ENCODE measurements around the gene FKBP1A.
A peak's percentile ranks its signal among the peaks of the same experiment; 100 is the strongest.

Gene FKBP1A

GRCh38 chr20:1405801-1406200 is 12.9 kb upstream of the FKBP1A start:
- no peak overlapping the region for H2BK120ac ChIP-seq (ENCODE audit: insufficient read depth, low read length, poor library complexity)

DNA sequence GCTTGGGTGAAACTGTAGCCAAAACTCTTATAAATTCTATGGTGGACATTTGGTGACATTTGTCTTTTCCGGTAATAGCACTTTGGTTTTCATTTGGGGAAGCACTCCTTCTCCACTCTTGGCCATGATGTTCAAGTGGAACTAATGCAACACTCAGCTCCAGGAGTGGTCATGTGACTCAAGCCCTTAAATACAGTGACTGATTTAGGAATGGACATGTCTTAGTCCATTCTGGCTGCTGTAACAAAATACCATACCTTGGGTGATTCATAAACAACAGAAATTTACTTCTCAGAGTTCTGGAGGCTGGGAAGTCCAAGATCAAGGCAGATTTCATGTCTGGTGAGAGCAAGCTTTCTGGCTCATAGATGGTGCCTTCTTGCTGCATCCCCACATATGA is 10.8 kb upstream of the FKBP1A start:
- Histone ChIP-seq H3K4me1 (ENCODE audit: control insufficient read depth in 1 of 2, insufficient read depth in 2 of 2, low read length in 2 of 2) (peaks cover 6 to 8% of the 10 kb centered on the region in 2 experiments), H3K4me3 (ENCODE audit: low read depth, low read length) (no peak overlapping the region), H3K79me2 (ENCODE audit: control insufficient read depth, insufficient read depth, low read length, poor library complexity) (no peaks in the 10 kb centered on the region), H3K9ac (ENCODE audit: low read length) (no peak overlapping the region), H3K27me3 (ENCODE audit: insufficient read depth, low read length) (no peaks in the 10 kb centered on the region), H3K36me3 (ENCODE audit: control insufficient read depth in 1 of 2, insufficient read depth in 2 of 2, low read length in 2 of 2) (no peaks in the 10 kb centered on the region), H4K8ac (ENCODE audit: low read depth, low read length) (no peak overlapping the region), H2AFZ (ENCODE audit: insufficient read depth, low read length, poor library complexity) (no peak overlapping the region), H3K9me3 (ENCODE audit: insufficient read depth, low read depth, low read length) (no peaks in the 10 kb centered on the region), H3K23ac (ENCODE audit: low read length) (no peak overlapping the region), H4K12ac (ENCODE audit: low read depth, low read length) (no peak overlapping the region), H4K91ac (ENCODE audit: low read depth, low read length) (no peak overlapping the region), H2BK5ac (ENCODE audit: low read depth, low read length, poor library complexity) (no peak overlapping the region), H3K27ac (ENCODE audit: low read depth, low read length) (no peak overlapping the region), H3K4ac (ENCODE audit: low read depth, low read length) (no peak overlapping the region), H2BK120ac (ENCODE audit: insufficient read depth, low read length, poor library complexity) (no peak overlapping the region), H3K4me2 (ENCODE audit: low read length) (no peak overlapping the region), H3K14ac (ENCODE audit: low read length) (no peak overlapping the region), H3K18ac (ENCODE audit: low read length) (no peak overlapping the region), H2AK5ac (ENCODE audit: low read length) (no peak overlapping the region), H3K79me1 (ENCODE audit: low read length) (peaks cover 7% of the 10 kb centered on the region), H2BK12ac (ENCODE audit: low read length) (no peak overlapping the region)
- no CpG with 5 or more reads among the region's 1 CpG for WGBS (ENCODE audit: extremely low coverage, insufficient coverage, insufficient read length)
- peak in 1 of 2 donors; percentile 14 for DNase-seq

More at GRCh38 chr20:1405801-1406200, 12.9 kb upstream of the FKBP1A start:
- Histone ChIP-seq H3K36me3 (ENCODE audit: control insufficient read depth in 1 of 2, insufficient read depth in 2 of 2, low read length in 2 of 2) (no peaks in the 10 kb centered on the region), H3K79me1 (ENCODE audit: low read length) (no peaks in the 10 kb centered on the region), H3K79me2 (ENCODE audit: control insufficient read depth, insufficient read depth, low read length, poor library complexity) (no peaks in the 10 kb centered on the region), H2BK12ac (ENCODE audit: low read length) (no peak overlapping the region), H3K14ac (ENCODE audit: low read length) (no peak overlapping the region), H4K91ac (ENCODE audit: low read depth, low read length) (no peak overlapping the region), H3K9me3 (ENCODE audit: insufficient read depth, low read depth, low read length) (no peaks in the 10 kb centered on the region), H3K4me2 (ENCODE audit: low read length) (no peak overlapping the region), H3K27me3 (ENCODE audit: insufficient read depth, low read length) (no peaks in the 10 kb centered on the region), H3K18ac (ENCODE audit: low read length) (no peak overlapping the region), H3K9ac (ENCODE audit: low read length) (no peak overlapping the region), H3K4me1 (ENCODE audit: control insufficient read depth in 1 of 2, insufficient read depth in 2 of 2, low read length in 2 of 2) (peaks cover 0 to 2% of the 10 kb centered on the region in 2 experiments), H2BK5ac (ENCODE audit: low read depth, low read length, poor library complexity) (no peak overlapping the region), H3K4me3 (ENCODE audit: low read depth, low read length) (no peak overlapping the region), H4K8ac (ENCODE audit: low read depth, low read length) (no peak overlapping the region), H3K27ac (ENCODE audit: low read depth, low read length) (no peak overlapping the region), H3K4ac (ENCODE audit: low read depth, low read length) (no peak overlapping the region), H3K23ac (ENCODE audit: low read length) (no peak overlapping the region), H2AFZ (ENCODE audit: insufficient read depth, low read length, poor library complexity) (no peak overlapping the region), H4K12ac (ENCODE audit: low read depth, low read length) (no peak overlapping the region), H2AK5ac (ENCODE audit: low read length) (no peak overlapping the region)
- WGBS (ENCODE audit: extremely low coverage, insufficient coverage, insufficient read length): no CpG with 5 or more reads among the region's 2 CpGs
- no peak for DNase-seq

GRCh38 chr20:1402149-1402548 is 9.3 kb upstream of the FKBP1A start:
- Histone ChIP-seq H2AFZ (ENCODE audit: insufficient read depth, low read length, poor library complexity) (no peak overlapping the region), H3K9ac (ENCODE audit: low read length) (no peak overlapping the region), H3K36me3 (ENCODE audit: control insufficient read depth in 1 of 2, insufficient read depth in 2 of 2, low read length in 2 of 2) (no peaks in the 10 kb centered on the region), H2BK12ac (ENCODE audit: low read length) (no peak overlapping the region), H3K23ac (ENCODE audit: low read length) (no peak overlapping the region), H3K27ac (ENCODE audit: low read depth, low read length) (no peak overlapping the region), H2BK120ac (ENCODE audit: insufficient read depth, low read length, poor library complexity) (no peak overlapping the region), H3K4me2 (ENCODE audit: low read length) (no peak overlapping the region), H3K9me3 (ENCODE audit: insufficient read depth, low read depth, low read length) (no peaks in the 10 kb centered on the region), H3K18ac (ENCODE audit: low read length) (no peak overlapping the region), H4K8ac (ENCODE audit: low read depth, low read length) (no peak overlapping the region), H3K27me3 (ENCODE audit: insufficient read depth, low read length) (no peaks in the 10 kb centered on the region), H3K79me2 (ENCODE audit: control insufficient read depth, insufficient read depth, low read length, poor library complexity) (no peaks in the 10 kb centered on the region), H3K4ac (ENCODE audit: low read depth, low read length) (no peak overlapping the region), H2BK5ac (ENCODE audit: low read depth, low read length, poor library complexity) (no peak overlapping the region), H2AK5ac (ENCODE audit: low read length) (peak overlapping the region; percentile 35), H3K4me3 (ENCODE audit: low read depth, low read length) (no peak overlapping the region), H4K91ac (ENCODE audit: low read depth, low read length) (no peak overlapping the region), H3K79me1 (ENCODE audit: low read length) (peaks cover 7% of the 10 kb centered on the region), H3K14ac (ENCODE audit: low read length) (no peak overlapping the region), H4K12ac (ENCODE audit: low read depth, low read length) (no peak overlapping the region), H3K4me1 (ENCODE audit: control insufficient read depth in 1 of 2, insufficient read depth in 2 of 2, low read length in 2 of 2) (peaks cover 7 to 9% of the 10 kb centered on the region in 2 experiments)
- no CpG with 5 or more reads among the region's 7 CpGs for WGBS (ENCODE audit: extremely low coverage, insufficient coverage, insufficient read length)
- DNase-seq: no peak

GRCh38 chr20:1401451-1401907 is 8.6 kb upstream of the FKBP1A start:
- peak in 1 of 2 donors; percentile 23 for DNase-seq
- Histone ChIP-seq H3K4me3 (ENCODE audit: low read depth, low read length) (no peak overlapping the region), H3K18ac (ENCODE audit: low read length) (no peak overlapping the region)

More at GRCh38 chr20:1401451-1401907, 8.6 kb upstream of the FKBP1A start:
- Histone ChIP-seq H4K91ac (ENCODE audit: low read depth, low read length) (no peak overlapping the region), H3K4me2 (ENCODE audit: low read length) (no peak overlapping the region), H2AFZ (ENCODE audit: insufficient read depth, low read length, poor library complexity) (no peak overlapping the region), H3K23ac (ENCODE audit: low read length) (no peak overlapping the region), H2BK120ac (ENCODE audit: insufficient read depth, low read length, poor library complexity) (no peak overlapping the region), H3K79me2 (ENCODE audit: control insufficient read depth, insufficient read depth, low read length, poor library complexity) (no peaks in the 10 kb centered on the region), H2AK5ac (ENCODE audit: low read length) (no peak overlapping the region), H2BK12ac (ENCODE audit: low read length) (no peak overlapping the region), H3K4ac (ENCODE audit: low read depth, low read length) (no peak overlapping the region), H3K9ac (ENCODE audit: low read length) (no peak overlapping the region), H4K8ac (ENCODE audit: low read depth, low read length) (no peak overlapping the region), H2BK5ac (ENCODE audit: low read depth, low read length, poor library complexity) (no peak overlapping the region), H3K27me3 (ENCODE audit: insufficient read depth, low read length) (no peaks in the 10 kb centered on the region), H3K9me3 (ENCODE audit: insufficient read depth, low read depth, low read length) (peaks cover 2% of the 10 kb centered on the region), H3K79me1 (ENCODE audit: low read length) (peaks cover 9% of the 10 kb centered on the region), H3K27ac (ENCODE audit: low read depth, low read length) (no peak overlapping the region), H3K36me3 (ENCODE audit: control insufficient read depth in 1 of 2, insufficient read depth in 2 of 2, low read length in 2 of 2) (no peaks in the 10 kb centered on the region), H3K4me1 (ENCODE audit: control insufficient read depth in 1 of 2, insufficient read depth in 2 of 2, low read length in 2 of 2) (peaks cover 7 to 11% of the 10 kb centered on the region in 2 experiments), H4K12ac (ENCODE audit: low read depth, low read length) (no peak overlapping the region), H3K14ac (ENCODE audit: low read length) (no peak overlapping the region)
- WGBS (ENCODE audit: extremely low coverage, insufficient coverage, insufficient read length): no CpG with 5 or more reads among the region's 3 CpGs
